Neuronal stem cell (in vitro differentiated cells): Measurements from ENCODE around the gene DOCK4.

Experiments used
- DNase-seq: peaks from one replicate; pipeline ENCODE4 v3.0.0-alpha.2; 2013; ENCODE audit warnings: low spot score
- H2AFZ ChIP-seq: one replicate; pipeline ENCODE4 v1.6.1; 2013; ENCODE audit warnings: mild to moderate bottlenecking, low read length, inconsistent platforms
- H2AK5ac ChIP-seq: 2 replicates; pipeline ENCODE4 v1.6.1; 2013; ENCODE audit warnings: low read depth, mild to moderate bottlenecking, inconsistent platforms, low read length, moderate library complexity, mixed read lengths
- H2BK120ac ChIP-seq: 2 replicates; pipeline ENCODE4 v1.6.1; 2013; ENCODE audit warnings: low read depth, mild to moderate bottlenecking, inconsistent platforms, low read length, moderate library complexity, mixed read lengths
- H2BK12ac ChIP-seq: one replicate; pipeline ENCODE4 v1.6.1; 2013; ENCODE audit warnings: low read length, inconsistent platforms
- H2BK15ac ChIP-seq: 2 replicates; pipeline ENCODE4 v1.6.1; 2013; ENCODE audit warnings: mild to moderate bottlenecking, low read length, inconsistent platforms, mixed read lengths
- H2BK5ac ChIP-seq: one replicate; pipeline ENCODE4 v1.6.1; 2013; ENCODE audit warnings: inconsistent platforms, mild to moderate bottlenecking, low read length, moderate library complexity
- H3K14ac ChIP-seq: one replicate; pipeline ENCODE4 v1.6.1; 2013; ENCODE audit warnings: low read length, inconsistent platforms
- H3K18ac ChIP-seq: 2 replicates; pipeline ENCODE4 v1.6.1; 2013; ENCODE audit warnings: low read length, inconsistent platforms
- H3K23ac ChIP-seq: 2 replicates; pipeline ENCODE4 v1.6.1; 2013; ENCODE audit warnings: low read depth, mild to moderate bottlenecking, mixed read lengths, low read length, inconsistent platforms; ENCODE audit not compliant: poor library complexity
- H3K27ac ChIP-seq: replicated peaks from 3 replicates; pipeline ENCODE4 v1.5.1; 2013; ENCODE audit warnings: low read length, inconsistent platforms
- H3K27me3 ChIP-seq, 3 experiments: 2 replicates each; pipeline ENCODE4 v1.6.1; 2013; ENCODE audit warnings: low read length in 3 of 3, mild to moderate bottlenecking in 2 of 3, inconsistent platforms in 1 of 3, low read depth in 1 of 3, mixed read lengths in 1 of 3, moderate library complexity in 1 of 3; ENCODE audit not compliant: control insufficient read depth in 3 of 3, insufficient read depth in 3 of 3
- H3K36me3 ChIP-seq, 2 donors: replicated peaks in 1 of 2; 2 replicates each; pipeline ENCODE4 v1.6.1; 2013; ENCODE audit warnings: low read length in 2 of 2; ENCODE audit not compliant: control insufficient read depth in 2 of 2, insufficient read depth in 2 of 2
- H3K4ac ChIP-seq: 2 replicates; pipeline ENCODE4 v1.6.1; 2013; ENCODE audit warnings: inconsistent platforms, mild to moderate bottlenecking, low read length, moderate library complexity
- H3K4me1 ChIP-seq, 2 donors: 1 replicate in 1 of 2; 2 replicates in 1 of 2; pipeline ENCODE4 v1.6.1; 2013; ENCODE audit warnings: low read length in 2 of 2, low read depth in 1 of 2; ENCODE audit not compliant: control insufficient read depth in 2 of 2, insufficient read depth in 1 of 2
- H3K4me2 ChIP-seq: one replicate; pipeline ENCODE4 v1.6.1; 2013; ENCODE audit warnings: mild to moderate bottlenecking, low read length, inconsistent platforms; ENCODE audit not compliant: insufficient read depth, poor library complexity, severe bottlenecking
- H3K4me3 ChIP-seq, 2 donors: 2 replicates each; pipeline ENCODE4 v1.5.1; 2013; ENCODE audit warnings: low read length in 2 of 2, mild to moderate bottlenecking in 2 of 2, inconsistent platforms in 1 of 2, moderate library complexity in 1 of 2
- H3K79me1 ChIP-seq: one replicate; pipeline ENCODE4 v1.6.1; 2013; ENCODE audit warnings: low read depth, mild to moderate bottlenecking, inconsistent platforms, low read length, moderate library complexity
- H3K9ac ChIP-seq: one replicate; pipeline ENCODE4 v1.6.1; 2013; ENCODE audit warnings: mild to moderate bottlenecking, low read depth, low read length, inconsistent platforms; ENCODE audit not compliant: poor library complexity
- H3K9me3 ChIP-seq, 2 donors: replicated peaks in 1 of 2; 2 replicates each; pipeline versions ENCODE3 to v1.6.1; 2013; ENCODE audit warnings: low read length in 2 of 2, mild to moderate bottlenecking in 2 of 2, inconsistent platforms in 1 of 2, low read depth in 1 of 2, mixed read lengths in 1 of 2, moderate library complexity in 1 of 2; ENCODE audit not compliant: control insufficient read depth in 2 of 2, insufficient read depth in 1 of 2
- H4K8ac ChIP-seq: one replicate; pipeline ENCODE4 v1.6.1; 2013; ENCODE audit warnings: low read depth, mild to moderate bottlenecking, inconsistent platforms, low read length, moderate library complexity
- H4K91ac ChIP-seq: one replicate; pipeline ENCODE4 v1.6.1; 2013; ENCODE audit warnings: low read length, low read depth, mild to moderate bottlenecking, inconsistent platforms; ENCODE audit not compliant: poor library complexity
- WGBS, 2 donors: extraction: QIAGEN DNeasy Blood & Tissue Kit; methylation state at CpG; one replicate each; pipeline ENCODE4 v1.1.7; 2013; ENCODE audit warnings: missing lambda C conversion rate in 2 of 2, mixed read lengths in 1 of 2; ENCODE audit not compliant: insufficient read length in 2 of 2, insufficient replicate concordance in 1 of 2; ENCODE audit errors: extremely low coverage in 2 of 2; 5-methylcytosine and 5-hydroxymethylcytosine counted together

The DOCK4 gene

DNA sequence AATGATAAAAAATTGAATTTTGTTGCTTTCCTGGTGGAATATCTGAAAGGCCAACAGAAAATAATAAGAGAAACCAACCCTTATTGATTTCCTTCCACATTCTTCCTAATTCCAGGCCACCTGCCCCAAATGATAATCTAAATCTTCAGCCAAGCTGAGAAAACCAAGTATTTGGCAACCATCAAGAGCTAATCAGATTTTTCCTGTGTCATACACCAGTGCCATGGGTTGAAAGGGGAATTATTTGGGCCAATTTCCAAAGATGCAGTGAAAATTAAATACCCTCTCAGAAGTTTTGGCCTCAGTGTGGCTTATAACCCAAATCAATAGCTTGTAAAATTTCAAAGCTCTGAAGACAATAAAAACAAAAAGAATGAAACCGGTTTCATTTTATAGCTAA, 70.4 kb downstream of the DOCK4 start:
- H3K27ac ChIP-seq: no peak overlapping the region
- no peak overlapping the region for H2BK12ac ChIP-seq
- H3K4me1 ChIP-seq: peaks cover 6 to 7% of the 10 kb centered on the region in 2 donors

DNA sequence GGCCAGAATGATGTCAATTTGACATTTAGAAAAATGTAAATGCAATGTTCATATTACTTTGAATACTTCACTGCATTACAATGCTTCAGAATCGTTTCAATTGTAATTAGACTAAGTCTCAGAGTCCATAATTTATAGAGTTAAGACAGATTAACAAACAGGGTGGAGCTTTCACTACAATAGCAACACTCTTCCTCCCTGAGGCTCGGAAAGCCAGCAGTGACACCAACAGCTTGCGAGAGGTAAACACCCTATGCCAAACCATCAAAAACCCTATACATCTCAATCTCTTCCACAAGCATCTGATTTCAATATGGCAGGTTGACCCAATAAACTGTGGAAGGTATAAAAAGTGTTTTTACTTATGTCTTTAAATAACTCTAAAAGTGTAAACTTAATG, 72.2 kb downstream of the DOCK4 start:
- H3K79me1 ChIP-seq: no peaks in the 10 kb centered on the region
- no peak overlapping the region for H3K27ac ChIP-seq
- H3K18ac ChIP-seq: no peak overlapping the region
- H3K9me3 ChIP-seq: no peaks in the 10 kb centered on the region
- WGBS, 2 donors: no CpG with 5 or more reads among the region's 3 CpGs
- no peak overlapping the region for H3K4ac ChIP-seq
- H3K4me2 ChIP-seq: no peak overlapping the region
- no peak overlapping the region for H3K9ac ChIP-seq
- DNase-seq: no peak
- no peak overlapping the region for H2AK5ac ChIP-seq
- no peak overlapping the region for H2BK5ac ChIP-seq
- no peak overlapping the region for H2BK12ac ChIP-seq
- no peak overlapping the region for H2BK15ac ChIP-seq
- no peak overlapping the region for H3K4me3 ChIP-seq
- H3K23ac ChIP-seq: no peak overlapping the region
- peaks cover 6 to 10% of the 10 kb centered on the region in 2 donors for H3K4me1 ChIP-seq
- no peak overlapping the region for H3K14ac ChIP-seq
- H3K36me3 ChIP-seq: no peaks in the 10 kb centered on the region
- H4K8ac ChIP-seq: no peak overlapping the region
- H2BK120ac ChIP-seq: no peak overlapping the region
- H4K91ac ChIP-seq: no peak overlapping the region
- H2AFZ ChIP-seq: no peak overlapping the region
- H3K27me3 ChIP-seq: peaks cover 0 to 2% (median 0%) of the 10 kb centered on the region in 3 experiments

More for the DNA sequence above, 70.4 kb downstream of the DOCK4 start:
- no peak overlapping the region for H3K4ac ChIP-seq
- H3K9me3 ChIP-seq: no peaks in the 10 kb centered on the region
- H3K23ac ChIP-seq: no peak overlapping the region
- H3K14ac ChIP-seq: no peak overlapping the region
- H2AK5ac ChIP-seq: no peak overlapping the region
- no peak overlapping the region for H2BK120ac ChIP-seq
- no peak overlapping the region for H2BK15ac ChIP-seq
- no peak overlapping the region for H4K91ac ChIP-seq
- H3K18ac ChIP-seq: no peak overlapping the region
- DNase-seq: no peak
- no peak overlapping the region for H3K9ac ChIP-seq
- WGBS, 2 donors: no CpG with 5 or more reads among the region's 1 CpG
- H3K36me3 ChIP-seq: no peaks in the 10 kb centered on the region
- no peak overlapping the region for H3K4me3 ChIP-seq
- no peaks in the 10 kb centered on the region for H3K79me1 ChIP-seq
- no peak overlapping the region for H3K4me2 ChIP-seq
- no peak overlapping the region for H2AFZ ChIP-seq
- H4K8ac ChIP-seq: no peak overlapping the region
- no peak overlapping the region for H2BK5ac ChIP-seq
- no peaks in the 10 kb centered on the region for H3K27me3 ChIP-seq

DNA sequence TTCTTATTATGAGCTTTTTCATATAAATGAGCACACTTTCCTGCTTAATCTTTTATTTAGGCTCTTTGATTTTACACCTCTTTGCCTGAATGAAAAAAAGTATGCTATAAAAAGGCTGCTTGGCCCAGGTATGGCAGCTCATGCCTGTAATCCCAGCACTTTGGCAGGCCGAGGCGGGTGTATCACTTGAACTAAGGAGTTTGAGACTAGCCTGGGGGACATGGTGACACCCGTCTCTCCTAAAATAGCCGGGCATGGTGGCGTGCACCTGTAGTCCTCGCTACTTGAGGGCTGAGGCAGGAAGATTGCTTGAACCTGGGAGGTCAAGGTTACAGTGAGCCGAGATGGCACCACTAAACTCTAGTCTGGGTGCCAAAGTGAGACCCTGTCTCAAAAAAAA, 72.9 kb downstream of the DOCK4 start:
- no peak overlapping the region for H3K9ac ChIP-seq
- H2BK15ac ChIP-seq: no peak overlapping the region
- H3K4ac ChIP-seq: no peak overlapping the region
- no CpG with 5 or more reads among the region's 7 CpGs for WGBS, 2 donors
- H3K27ac ChIP-seq: no peak overlapping the region
- H3K36me3 ChIP-seq: no peaks in the 10 kb centered on the region
- no peak overlapping the region for H2AK5ac ChIP-seq
- no peak overlapping the region for H2BK12ac ChIP-seq
- peaks cover 0 to 2% (median 0%) of the 10 kb centered on the region in 3 experiments for H3K27me3 ChIP-seq
- H2BK120ac ChIP-seq: no peak overlapping the region
- no peak for DNase-seq
- no peak overlapping the region for H3K18ac ChIP-seq
- no peak overlapping the region for H3K14ac ChIP-seq
- H3K4me1 ChIP-seq: peaks cover 6 to 10% of the 10 kb centered on the region in 2 donors
- H2BK5ac ChIP-seq: no peak overlapping the region
- H3K4me2 ChIP-seq: no peak overlapping the region
- no peak overlapping the region for H3K4me3 ChIP-seq
- H3K23ac ChIP-seq: no peak overlapping the region
- no peak overlapping the region for H4K8ac ChIP-seq
- H2AFZ ChIP-seq: no peak overlapping the region
- H3K79me1 ChIP-seq: no peaks in the 10 kb centered on the region
- H4K91ac ChIP-seq: no peak overlapping the region
- no peaks in the 10 kb centered on the region for H3K9me3 ChIP-seq

DNA sequence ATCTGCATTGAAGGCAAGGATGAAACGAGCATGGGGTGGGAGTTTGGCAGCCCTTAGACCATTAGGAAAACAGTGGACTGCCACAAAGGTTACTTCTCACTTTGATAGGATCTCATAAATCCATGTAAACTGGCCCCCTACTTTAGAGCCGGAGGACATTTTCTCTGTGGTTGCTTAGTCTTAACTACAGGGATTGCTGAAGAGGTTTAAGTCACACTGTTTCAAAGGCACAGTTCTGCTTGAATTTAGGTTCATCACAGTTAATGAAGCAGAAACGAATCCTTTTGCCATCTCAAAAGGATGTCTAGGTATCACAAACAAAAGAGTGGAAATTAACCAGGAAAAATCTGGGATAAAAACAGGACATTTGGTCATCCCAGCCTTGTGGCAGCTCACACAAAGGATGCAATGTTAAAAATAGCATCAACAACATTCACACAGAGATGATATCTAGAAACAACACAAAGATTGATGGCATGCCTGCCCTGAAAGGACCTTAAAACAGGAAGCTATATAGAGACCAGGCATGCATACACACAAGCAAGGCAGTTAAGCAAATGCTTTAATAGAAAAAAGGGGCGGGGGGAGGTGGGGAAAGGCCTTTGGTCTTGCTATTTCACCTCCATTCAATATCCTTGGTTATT, 74.0 kb downstream of the DOCK4 start:
- Histone ChIP-seq H3K4me2 (no peak overlapping the region), H3K18ac (no peak overlapping the region)

More for the DNA sequence above, 74.0 kb downstream of the DOCK4 start:
- Histone ChIP-seq H4K91ac (no peak overlapping the region), H3K27ac (no peak overlapping the region), H3K4ac (no peak overlapping the region), H2BK5ac (no peak overlapping the region), H3K23ac (no peak overlapping the region), H2AK5ac (no peak overlapping the region), H2BK120ac (no peak overlapping the region), H3K9me3 (no peaks in the 10 kb centered on the region), H3K14ac (no peak overlapping the region), H3K4me1 (peaks cover 6 to 10% of the 10 kb centered on the region in 2 donors), H3K27me3 (peaks cover 0 to 2% (median 0%) of the 10 kb centered on the region in 3 experiments), H3K9ac (no peak overlapping the region), H3K4me3 (no peak overlapping the region), H3K79me1 (no peaks in the 10 kb centered on the region), H2AFZ (no peak overlapping the region), H4K8ac (no peak overlapping the region), H3K36me3 (no peaks in the 10 kb centered on the region), H2BK12ac (no peak overlapping the region), H2BK15ac (no peak overlapping the region)
- no peak for DNase-seq
- no CpG with 5 or more reads among the region's 4 CpGs for WGBS, 2 donors
